GM12878 (cell line): ENCODE measurements around the gene MAPK8. TPM values are rescaled to one million over a fixed set of nuclear protein-coding genes. Genes with fewer than 3 reads are reported as not detected.

Experiments
- ATAC-seq: fragments of 200-7000 bp; cut with Tn5 transposase; 3 replicates; pipeline ENCODE4 v1.9.1; 2020; ENCODE audit warnings: mild to moderate bottlenecking, moderate library complexity
- BruUV-seq: library from RNA; stranded (reverse); fragments of 400-500 nt; replicated peaks from 2 replicates; lab custom pipeline; 2021; lab: Mats Ljungman, UMichigan
- CTCF ChIA-PET: fragments of 300-600 bp; sonication (Branson Sonifier 250); formaldehyde crosslinking; extraction: SDS; loops from one replicate; lab custom pipeline; 2021; ENCODE audit warnings: inconsistent platforms; lab: Yijun Ruan, JAX
- POLR2A ChIA-PET: fragments of 350-600 bp; formaldehyde crosslinking; extraction: SDS; loops from one replicate; lab custom pipeline; 2021; ENCODE audit warnings: inconsistent platforms; lab: Charles Lee
- RAD21 ChIA-PET: fragments of 300-600 bp; sonication (Branson Sonifier 250); formaldehyde crosslinking; loops from one replicate; lab custom pipeline; 2023; ENCODE audit warnings: antibody characterized with exemption; ENCODE audit not compliant: unreplicated experiment; lab: Charles Lee
- SMC1A ChIA-PET: fragments of 300-600 bp; sonication (Branson Sonifier 250); formaldehyde crosslinking; loops from one replicate; lab custom pipeline; 2023; ENCODE audit not compliant: unreplicated experiment, uncharacterized antibody; lab: Charles Lee
- DNase-seq: peaks from one replicate; pipeline ENCODE4 v3.0.0-alpha.2; 2011; ENCODE audit warnings: low read depth, low spot score
- FAIRE-seq: peaks from 3 replicates; lab custom pipeline; 2011; peaks lifted over from hg19 to GRCh38; lab: Jason Lieb, UNC
- H2AFZ ChIP-seq: 2 replicates; pipeline ENCODE4 v1.6.0; 2011; ENCODE audit warnings: low read depth, low read length, control low read depth; ENCODE audit not compliant: control insufficient read depth
- H3K27ac ChIP-seq: 2 replicates; pipeline ENCODE4 v1.5.1; 2011; ENCODE audit warnings: control low read depth; ENCODE audit not compliant: control insufficient read depth, insufficient read depth
- H3K27me3 ChIP-seq, 2 experiments: replicated peaks in 1 of 2; 2 replicates each; pipeline versions ENCODE4 v1.6.0 to v1.6.1; 2011; ENCODE audit warnings: low read length in 1 of 2; ENCODE audit not compliant: control insufficient read depth in 2 of 2, insufficient read depth in 2 of 2
- H3K36me3 ChIP-seq, 2 experiments: 2 replicates each; pipeline ENCODE4 v1.5.1; 2011; ENCODE audit warnings: low read length in 1 of 2; ENCODE audit not compliant: control insufficient read depth in 2 of 2, insufficient read depth in 2 of 2
- H3K4me1 ChIP-seq: 2 replicates; pipeline ENCODE4 v1.6.1; 2011; ENCODE audit warnings: mild to moderate bottlenecking, low read length, moderate library complexity, mixed read lengths; ENCODE audit not compliant: control insufficient read depth, insufficient read depth
- H3K4me2 ChIP-seq: 2 replicates; pipeline ENCODE4 v1.6.0; 2011; ENCODE audit warnings: control low read depth; ENCODE audit not compliant: control insufficient read depth, insufficient read depth
- H3K4me3 ChIP-seq: fragments of 200-600 bp; sonication (generic); 2 replicates; pipeline ENCODE4 v1.5.1; 2016
- H3K79me2 ChIP-seq: 2 replicates; pipeline ENCODE4 v1.6.0; 2011; ENCODE audit warnings: low read length; ENCODE audit not compliant: control insufficient read depth, insufficient read depth
- H3K9ac ChIP-seq: 2 replicates; pipeline ENCODE4 v1.8.0; 2011; ENCODE audit warnings: low read length, control low read depth, mixed read lengths; ENCODE audit not compliant: control insufficient read depth, insufficient read depth
- H3K9me3 ChIP-seq: replicated peaks from 3 replicates; pipeline ENCODE4 v1.5.1; 2011; ENCODE audit warnings: mild to moderate bottlenecking, low read length; ENCODE audit not compliant: control insufficient read depth, insufficient read depth
- H4K20me1 ChIP-seq: 2 replicates; pipeline ENCODE4 v1.6.0; 2011; ENCODE audit not compliant: control insufficient read depth, insufficient read depth
- BACH1 ChIP-seq: fragments of 450-650 bp; IDR thresholded peaks from 2 replicates; pipeline ENCODE4 v1.6.1; 2017; ENCODE audit warnings: mild to moderate bottlenecking, borderline replicate concordance
- IKZF2 ChIP-seq, 2 experiments: fragments of 450-650 bp; IDR thresholded peaks; 2 replicates each; pipeline ENCODE4 v1.6.1; 2017; ENCODE audit warnings: mild to moderate bottlenecking in 2 of 2, moderate library complexity in 2 of 2
- WGBS: methylation state at CpG from one replicate; pipeline ENCODE4 v1.1.6; 2016; ENCODE audit warnings: low lambda C conversion rate; ENCODE audit not compliant: insufficient replicate concordance, insufficient coverage; ENCODE audit errors: missing lambda C conversion rate; 5-methylcytosine and 5-hydroxymethylcytosine counted together
- in situ Hi-C: fragments of 300-500 bp; cut with MboI; formaldehyde crosslinking; loops from 9 replicates; pipeline ENCODE4 v1.14.3; 2018; ENCODE audit warnings: mixed read lengths
- intact Hi-C: fragments of 100-400 bp; cut with micrococcal nuclease; formaldehyde crosslinking; loops from one replicate; pipeline ENCODE4 v1.14.2; 2022; ENCODE audit not compliant: unreplicated experiment
- polyA plus RNA-seq, 11 experiments: library from polyadenylated mRNA; depleted of rRNA in 4 of 11; unstranded in 6 of 11; stranded (reverse) in 5 of 11; fragments of >200 nt; fragmentation: Nextera tagmentation in 4 of 11; fragmentation: Illumina TruSeq in 1 of 11; extraction: Ambion mirVana in 4 of 11; extraction: Trizol in 1 of 11; gene quantifications; 1 replicate in 1 of 11; 2 replicates in 10 of 11; pipeline versions ENCODE4 v1.2.1 to v1.2.3, GENCODE V29; 2011 to 2016; ENCODE audit warnings: inconsistent platforms in 2 of 11, missing spikeins in 2 of 11, low read depth in 1 of 11
- total RNA-seq, 4 experiments: library from RNA; depleted of rRNA in 3 of 4; stranded (reverse); fragments of >200 nt in 3 of 4; fragmentation: Illumina TruSeq in 1 of 4; extraction: Trizol in 1 of 4; gene quantifications; 2 replicates each; pipeline versions ENCODE4 v1.2.1 to v1.2.3, GENCODE V29; 2013 to 2021
- TF ChIP-seq, protein P1 (sequence below): fragments of 450-650 bp; IDR thresholded peaks from 2 replicates; pipeline ENCODE4 v1.6.1; 2016; ENCODE audit warnings: mild to moderate bottlenecking
- TF ChIP-seq, protein P2 (sequence below): IDR thresholded peaks from 2 replicates; pipeline ENCODE4 v1.6.1; 2011; ENCODE audit warnings: mild to moderate bottlenecking, low read depth, low read length, moderate library complexity; ENCODE audit not compliant: insufficient replicate concordance
- TF ChIP-seq, protein P3 (sequence below): fragments of 450-650 bp; IDR thresholded peaks from 2 replicates; pipeline ENCODE4 v1.6.1; 2016; ENCODE audit warnings: mild to moderate bottlenecking
- TF ChIP-seq, protein P4 (sequence below): fragments of 450-650 bp; IDR thresholded peaks from 2 replicates; pipeline ENCODE4 v1.6.1; 2016; ENCODE audit warnings: mild to moderate bottlenecking, moderate library complexity, borderline replicate concordance

The MAPK8 gene
- total and polyA plus RNA-seq, 10 of the 15 experiments (the other 5 are each of a cell fraction or from before 2014, with no cell fraction given): 3.9 to 102 (median 40.0) TPM

DNA sequence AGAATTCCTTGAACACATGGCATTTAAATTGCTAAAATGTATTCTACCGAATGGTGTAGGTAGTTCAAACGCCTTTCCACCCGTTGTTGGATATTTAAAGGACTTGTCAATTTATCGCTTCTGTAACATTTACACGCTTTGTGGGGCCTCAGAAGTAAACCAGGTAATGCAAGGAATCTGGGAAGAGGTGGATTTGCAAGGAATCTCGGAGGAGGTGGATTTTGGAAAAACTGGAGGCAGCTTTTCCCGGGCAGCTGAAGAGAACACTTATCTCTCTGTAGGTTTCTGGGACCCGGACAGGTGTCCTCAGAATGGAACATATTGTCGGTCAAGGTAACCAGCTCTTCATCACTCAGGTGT, 592 bp upstream of the MAPK8 start:
- ChIA-PET RAD21 (interaction anchor here (0.7 to 0.8 kb wide), 2 partner anchors 18 to 351 kb away, joined by 3 to 4 read pairs; no protein-coding TSS in a partner anchor), POLR2A (interaction anchor here (0.6 to 1.1 kb wide), 4 partner anchors 9 to 27 kb away, joined by 3 to 4 read pairs (median 4); no protein-coding TSS in a partner anchor), SMC1A (interaction anchor here (0.7 to 0.9 kb wide), 3 partner anchors 10 to 25 kb away, joined by 3 read pairs; no protein-coding TSS in a partner anchor), CTCF (interaction anchor here (1.0 to 8.1 kb wide), 2 partner anchors 10 to 17 kb away, joined by 3 to 87 read pairs; no protein-coding TSS in a partner anchor)
- BruUV-seq: no TSS peak
- peak overlapping the region; percentile 85 for H3K4me2 ChIP-seq
- peaks cover 27% of the 10 kb centered on the region for H3K79me2 ChIP-seq
- H3K4me1 ChIP-seq: peaks cover 14% of the 10 kb centered on the region
- DNase-seq: no peak
- in situ Hi-C loops: no loop called here
- intact Hi-C loops: loop anchor here (1.0 to 2.0 kb wide), 2 partner anchors 23 to 31 kb away; no protein-coding TSS in a partner anchor
- H3K9ac ChIP-seq: peak overlapping the region; percentile 31; the same call in 1 of the 2 replicates
- no peaks in the 10 kb centered on the region for H3K36me3 ChIP-seq
- no peak for FAIRE-seq
- H3K27ac ChIP-seq: no peak overlapping the region
- no peaks in the 10 kb centered on the region for H3K9me3 ChIP-seq
- peak overlapping the region; percentile 37 for H3K4me3 ChIP-seq
- no peaks in the 10 kb centered on the region for H3K27me3 ChIP-seq
- H2AFZ ChIP-seq: peak overlapping the region; percentile 53
- ATAC-seq: no peak
- no peaks in the 10 kb centered on the region for H4K20me1 ChIP-seq
- 56% methylated on average over 9 of the region's 9 CpGs for WGBS
- TF ChIP-seq, protein P1, sequence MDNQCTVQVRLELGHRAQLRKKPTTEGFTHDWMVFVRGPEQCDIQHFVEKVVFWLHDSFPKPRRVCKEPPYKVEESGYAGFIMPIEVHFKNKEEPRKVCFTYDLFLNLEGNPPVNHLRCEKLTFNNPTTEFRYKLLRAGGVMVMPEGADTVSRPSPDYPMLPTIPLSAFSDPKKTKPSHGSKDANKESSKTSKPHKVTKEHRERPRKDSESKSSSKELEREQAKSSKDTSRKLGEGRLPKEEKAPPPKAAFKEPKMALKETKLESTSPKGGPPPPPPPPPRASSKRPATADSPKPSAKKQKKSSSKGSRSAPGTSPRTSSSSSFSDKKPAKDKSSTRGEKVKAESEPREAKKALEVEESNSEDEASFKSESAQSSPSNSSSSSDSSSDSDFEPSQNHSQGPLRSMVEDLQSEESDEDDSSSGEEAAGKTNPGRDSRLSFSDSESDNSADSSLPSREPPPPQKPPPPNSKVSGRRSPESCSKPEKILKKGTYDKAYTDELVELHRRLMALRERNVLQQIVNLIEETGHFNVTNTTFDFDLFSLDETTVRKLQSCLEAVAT: peak; percentile 63; the same call in 1 of the 2 replicates
- 0 out of 4 replicates have a peak, but pooled peaks of 1 of the 2 experiments have one; percentile 11 for TF ChIP-seq IKZF2 (IDR thresholded peaks at IDR 0.05)
- TF ChIP-seq, protein P2, sequence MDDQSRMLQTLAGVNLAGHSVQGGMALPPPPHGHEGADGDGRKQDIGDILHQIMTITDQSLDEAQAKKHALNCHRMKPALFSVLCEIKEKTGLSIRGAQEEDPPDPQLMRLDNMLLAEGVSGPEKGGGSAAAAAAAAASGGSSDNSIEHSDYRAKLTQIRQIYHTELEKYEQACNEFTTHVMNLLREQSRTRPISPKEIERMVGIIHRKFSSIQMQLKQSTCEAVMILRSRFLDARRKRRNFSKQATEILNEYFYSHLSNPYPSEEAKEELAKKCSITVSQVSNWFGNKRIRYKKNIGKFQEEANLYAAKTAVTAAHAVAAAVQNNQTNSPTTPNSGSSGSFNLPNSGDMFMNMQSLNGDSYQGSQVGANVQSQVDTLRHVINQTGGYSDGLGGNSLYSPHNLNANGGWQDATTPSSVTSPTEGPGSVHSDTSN: no peak
- TF ChIP-seq BACH1: no peak
- TF ChIP-seq, protein P3, sequence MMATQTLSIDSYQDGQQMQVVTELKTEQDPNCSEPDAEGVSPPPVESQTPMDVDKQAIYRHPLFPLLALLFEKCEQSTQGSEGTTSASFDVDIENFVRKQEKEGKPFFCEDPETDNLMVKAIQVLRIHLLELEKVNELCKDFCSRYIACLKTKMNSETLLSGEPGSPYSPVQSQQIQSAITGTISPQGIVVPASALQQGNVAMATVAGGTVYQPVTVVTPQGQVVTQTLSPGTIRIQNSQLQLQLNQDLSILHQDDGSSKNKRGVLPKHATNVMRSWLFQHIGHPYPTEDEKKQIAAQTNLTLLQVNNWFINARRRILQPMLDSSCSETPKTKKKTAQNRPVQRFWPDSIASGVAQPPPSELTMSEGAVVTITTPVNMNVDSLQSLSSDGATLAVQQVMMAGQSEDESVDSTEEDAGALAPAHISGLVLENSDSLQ: no peak; the same call in 1 of the 2 replicates
- TF ChIP-seq, protein P4, sequence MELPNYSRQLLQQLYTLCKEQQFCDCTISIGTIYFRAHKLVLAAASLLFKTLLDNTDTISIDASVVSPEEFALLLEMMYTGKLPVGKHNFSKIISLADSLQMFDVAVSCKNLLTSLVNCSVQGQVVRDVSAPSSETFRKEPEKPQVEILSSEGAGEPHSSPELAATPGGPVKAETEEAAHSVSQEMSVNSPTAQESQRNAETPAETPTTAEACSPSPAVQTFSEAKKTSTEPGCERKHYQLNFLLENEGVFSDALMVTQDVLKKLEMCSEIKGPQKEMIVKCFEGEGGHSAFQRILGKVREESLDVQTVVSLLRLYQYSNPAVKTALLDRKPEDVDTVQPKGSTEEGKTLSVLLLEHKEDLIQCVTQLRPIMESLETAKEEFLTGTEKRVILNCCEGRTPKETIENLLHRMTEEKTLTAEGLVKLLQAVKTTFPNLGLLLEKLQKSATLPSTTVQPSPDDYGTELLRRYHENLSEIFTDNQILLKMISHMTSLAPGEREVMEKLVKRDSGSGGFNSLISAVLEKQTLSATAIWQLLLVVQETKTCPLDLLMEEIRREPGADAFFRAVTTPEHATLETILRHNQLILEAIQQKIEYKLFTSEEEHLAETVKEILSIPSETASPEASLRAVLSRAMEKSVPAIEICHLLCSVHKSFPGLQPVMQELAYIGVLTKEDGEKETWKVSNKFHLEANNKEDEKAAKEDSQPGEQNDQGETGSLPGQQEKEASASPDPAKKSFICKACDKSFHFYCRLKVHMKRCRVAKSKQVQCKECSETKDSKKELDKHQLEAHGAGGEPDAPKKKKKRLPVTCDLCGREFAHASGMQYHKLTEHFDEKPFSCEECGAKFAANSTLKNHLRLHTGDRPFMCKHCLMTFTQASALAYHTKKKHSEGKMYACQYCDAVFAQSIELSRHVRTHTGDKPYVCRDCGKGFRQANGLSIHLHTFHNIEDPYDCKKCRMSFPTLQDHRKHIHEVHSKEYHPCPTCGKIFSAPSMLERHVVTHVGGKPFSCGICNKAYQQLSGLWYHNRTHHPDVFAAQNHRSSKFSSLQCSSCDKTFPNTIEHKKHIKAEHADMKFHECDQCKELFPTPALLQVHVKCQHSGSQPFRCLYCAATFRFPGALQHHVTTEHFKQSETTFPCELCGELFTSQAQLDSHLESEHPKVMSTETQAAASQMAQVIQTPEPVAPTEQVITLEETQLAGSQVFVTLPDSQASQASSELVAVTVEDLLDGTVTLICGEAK: peak; percentile 24; the same call in 1 of the 2 replicates
